Measurements from ENCODE around the gene AK9. TPM values are rescaled to one million over a fixed set of nuclear protein-coding genes. Genes with fewer than 3 reads are reported as not detected.
"Not testable (repeated sequence)": the region's sequence is repeated elsewhere in the genome, so short reads cannot be mapped to it uniquely, and the experiment has no call there.

Gene AK9
- total and polyA plus RNA-seq, 11 donors = 6.6 to 17.0 (median 9.1) TPM

GRCh38 chr6:109466212-109466923 is 224.6 kb downstream of the AK9 start:
- no peaks in the 10 kb centered on the region for H3K27me3 ChIP-seq
- H3K27ac ChIP-seq = peak overlapping the region in 1 of 12 donors; percentile 2
- peaks cover 0 to 100% (median 94%) of the 10 kb centered on the region in 9 donors for H3K36me3 ChIP-seq
- WGBS, 4 donors = 75 to 80% (median 79%) methylated on average over 7 of the region's 7 CpGs
- no peak for DNase-seq
- H3K4me1 ChIP-seq = peaks cover 0 to 9% (median 0%) of the 10 kb centered on the region in 12 donors
- intact Hi-C loops (cut with DNase I) = no loop called here
- no peak for ATAC-seq
- no peak overlapping the region for H3K4me3 ChIP-seq
- H3K9me3 ChIP-seq = peaks cover 0 to under 1% (median 0%) of the 10 kb centered on the region in 12 donors
- TF ChIP-seq CTCF (IDR thresholded peaks at IDR 0.05) (no peak), POLR2A (IDR thresholded peaks at IDR 0.05) (no peak)

DNA sequence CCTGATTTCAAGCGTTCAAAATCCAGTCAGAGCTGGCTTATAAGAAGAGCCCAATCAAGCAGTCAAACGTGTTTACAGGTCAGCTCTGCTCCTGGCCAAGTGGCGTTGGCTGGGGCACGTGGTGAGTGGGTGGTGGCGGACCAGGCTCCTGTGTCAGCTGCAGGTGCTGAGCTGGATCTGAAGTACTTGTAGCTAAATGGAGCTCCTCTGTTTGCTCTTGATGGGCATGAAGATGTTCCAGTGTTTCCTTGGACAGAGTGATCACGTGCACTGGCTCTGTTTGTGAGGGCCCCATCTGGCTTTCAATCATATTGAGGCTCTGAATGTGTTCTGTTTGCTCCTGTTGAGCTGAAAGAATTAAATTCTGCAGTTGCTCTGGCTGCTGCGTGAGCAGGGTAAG is 225.2 kb downstream of the AK9 start:
- no peak for TF ChIP-seq CTCF (IDR thresholded peaks at IDR 0.05)
- TF ChIP-seq POLR2A (IDR thresholded peaks at IDR 0.05) = no peak
- intact Hi-C loops (cut with DNase I) = no loop called here
- WGBS, 4 donors = 50 to 70% (median 64%) methylated on average over 7 of the region's 7 CpGs
- peaks cover 0 to 4% (median 0%) of the 10 kb centered on the region in 12 donors for H3K9me3 ChIP-seq
- H3K4me3 ChIP-seq = no peak overlapping the region
- no peaks in the 10 kb centered on the region for H3K27me3 ChIP-seq
- H3K4me1 ChIP-seq = peaks cover 0 to 9% (median 0%) of the 10 kb centered on the region in 12 donors
- peak overlapping the region in 1 of 12 donors; percentile 2 for H3K27ac ChIP-seq
- H3K36me3 ChIP-seq = peaks cover 0 to 96% (median 92%) of the 10 kb centered on the region in 9 donors
- ATAC-seq = peak; percentile 32 to 78 (median 62)
- DNase-seq = no peak

- DNase-seq (no peak), ATAC-seq (no peak)
- Histone ChIP-seq H3K36me3 (peaks cover 0 to 59% (median 58%) of the 10 kb centered on the region in 9 donors), H3K27ac (no peak overlapping the region), H3K9me3 (peaks cover 0 to 4% (median 0%) of the 10 kb centered on the region in 12 donors), H3K27me3 (no peaks in the 10 kb centered on the region), H3K4me3 (no peak overlapping the region), H3K4me1 (peaks cover 0 to 26% (median 6%) of the 10 kb centered on the region in 12 donors)
- TF ChIP-seq POLR2A (IDR thresholded peaks at IDR 0.05) = no peak
- TF ChIP-seq CTCF (IDR thresholded peaks at IDR 0.05) = no peak
- WGBS, 4 donors = 83 to 100% (median 88%) methylated on average over 1 of the region's 1 CpG
- intact Hi-C loops (cut with DNase I) = no loop called here
These were observed 229.1 kb downstream of the AK9 start for GRCh38 chr6:109461733-109462526.

DNA sequence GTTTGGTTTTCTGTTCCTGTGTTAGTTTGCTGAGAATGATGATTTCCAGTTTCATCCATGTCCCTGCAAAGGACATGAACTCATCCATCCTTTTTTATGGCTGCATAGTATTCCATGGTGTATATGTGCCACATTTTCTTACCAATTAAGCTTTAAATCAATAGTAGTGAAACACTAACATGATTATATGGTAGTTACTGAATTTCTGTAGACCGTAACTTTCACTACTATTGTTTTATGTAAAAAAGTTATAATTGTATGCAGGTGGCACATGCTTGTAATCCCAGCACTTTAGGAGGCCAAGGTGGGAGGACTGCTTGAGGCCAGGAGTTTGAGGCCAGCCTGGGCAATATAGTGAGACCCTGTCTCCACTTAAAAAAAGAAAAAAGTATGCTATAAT is 229.8 kb downstream of the AK9 start:
- H3K9me3 ChIP-seq; H3K4me3 ChIP-seq; intact Hi-C loops (cut with DNase I); ATAC-seq; H3K27me3 ChIP-seq; DNase-seq; H3K27ac ChIP-seq: not testable (repeated sequence)
- Histone ChIP-seq H3K36me3 (peaks cover 0 to 52% (median 50%) of the 10 kb centered on the region in 9 donors), H3K4me1 (peaks cover 0 to 34% (median 14%) of the 10 kb centered on the region in 12 donors)
- WGBS, 4 donors = 96 to 100% (median 99%) methylated on average over 1 of the region's 1 CpG
